Stimulated activated CD8-positive, alpha-beta memory T cell treated with anti-CD3 and anti-CD28 coated beads, Interleukin-12 subunit alpha, Interleukin-12 subunit beta, amount 100 ng/mL, for 24 hours (primary cell): Measurements from ENCODE around the gene PRDM16.

Source experiments
- DNase-seq: peaks from one replicate; pipeline ENCODE4 v3.0.0-alpha.2; 2020; ENCODE audit errors: extremely low read depth

The PRDM16 gene

GRCh38 chr1:3122311-3122710 is 53.3 kb downstream of the PRDM16 start:
- no peak for DNase-seq

- no peak for DNase-seq
Observed at GRCh38 chr1:3124246-3124645, 55.2 kb downstream of the PRDM16 start.

- no peak for DNase-seq
Observed at GRCh38 chr1:3125078-3125477, 56.1 kb downstream of the PRDM16 start.

- DNase-seq = no peak
Observed at GRCh38 chr1:3125546-3126368, 56.8 kb downstream of the PRDM16 start.

GRCh38 chr1:3126756-3127678 is 58.0 kb downstream of the PRDM16 start:
- DNase-seq = no peak

- DNase-seq = no peak
Observed at GRCh38 chr1:3127738-3128137, 58.7 kb downstream of the PRDM16 start.

- DNase-seq = no peak
Observed at GRCh38 chr1:3128431-3129132, 59.6 kb downstream of the PRDM16 start.

GRCh38 chr1:3129133-3129490 is 60.1 kb downstream of the PRDM16 start:
- no peak for DNase-seq

GRCh38 chr1:3130268-3130667 is 61.3 kb downstream of the PRDM16 start:
- DNase-seq = no peak

GRCh38 chr1:3132660-3133059 is 63.7 kb downstream of the PRDM16 start:
- no peak for DNase-seq

- DNase-seq = no peak
Observed at GRCh38 chr1:3133686-3134085, 64.7 kb downstream of the PRDM16 start.

GRCh38 chr1:3134381-3135072 is 65.5 kb downstream of the PRDM16 start:
- DNase-seq = no peak

- DNase-seq = no peak
Observed at GRCh38 chr1:3135073-3135702, 66.2 kb downstream of the PRDM16 start.

GRCh38 chr1:3135744-3136455 is 66.9 kb downstream of the PRDM16 start:
- no peak for DNase-seq

- DNase-seq = no peak
Observed at GRCh38 chr1:3136532-3136931, 67.5 kb downstream of the PRDM16 start.

GRCh38 chr1:3137111-3138100 is 68.4 kb downstream of the PRDM16 start:
- DNase-seq = no peak

- no peak for DNase-seq
Observed at GRCh38 chr1:3138623-3139151, 69.7 kb downstream of the PRDM16 start.

GRCh38 chr1:3139451-3139852 is 70.4 kb downstream of the PRDM16 start:
- no peak for DNase-seq

GRCh38 chr1:3139871-3140361 is 70.9 kb downstream of the PRDM16 start:
- no peak for DNase-seq
